ENCODE data around the gene VILL.
"Not testable (repeated sequence)": the region's sequence is repeated elsewhere in the genome, so short reads cannot be mapped to it uniquely, and the experiment has no call there.

The VILL gene

GRCh38 chr3:38039899-38040261 is 49.3 kb downstream of the VILL start:
- DNase-seq, result peak; percentile 91

- no peak for DNase-seq
Measured at GRCh38 chr3:38040401-38040800, 49.8 kb downstream of the VILL start.

GRCh38 chr3:38043486-38043885 is 52.9 kb downstream of the VILL start:
- DNase-seq, result peak; percentile 14

- no peak for DNase-seq
Measured at GRCh38 chr3:38046027-38046426, 55.4 kb downstream of the VILL start.

- DNase-seq, result no peak
Measured at GRCh38 chr3:38046821-38047220, 56.2 kb downstream of the VILL start.

- no peak for DNase-seq
Measured at GRCh38 chr3:38047896-38048295, 57.3 kb downstream of the VILL start.

GRCh38 chr3:38049358-38050126 is 59.0 kb downstream of the VILL start:
- DNase-seq, result no peak

GRCh38 chr3:38051131-38051530 is 60.5 kb downstream of the VILL start:
- no peak for DNase-seq

GRCh38 chr3:38053286-38053685 is 62.7 kb downstream of the VILL start:
- DNase-seq, result not testable (repeated sequence)

GRCh38 chr3:38053813-38054498 is 63.4 kb downstream of the VILL start:
- not testable (repeated sequence) for DNase-seq

GRCh38 chr3:38054499-38055001 is 64.0 kb downstream of the VILL start:
- DNase-seq, result no peak
